ENCODE measurements around the gene DNAAF9.
"Not testable (repeated sequence)": the region's sequence is repeated elsewhere in the genome, so short reads cannot be mapped to it uniquely, and the experiment has no call there.

DNAAF9 gene

DNA sequence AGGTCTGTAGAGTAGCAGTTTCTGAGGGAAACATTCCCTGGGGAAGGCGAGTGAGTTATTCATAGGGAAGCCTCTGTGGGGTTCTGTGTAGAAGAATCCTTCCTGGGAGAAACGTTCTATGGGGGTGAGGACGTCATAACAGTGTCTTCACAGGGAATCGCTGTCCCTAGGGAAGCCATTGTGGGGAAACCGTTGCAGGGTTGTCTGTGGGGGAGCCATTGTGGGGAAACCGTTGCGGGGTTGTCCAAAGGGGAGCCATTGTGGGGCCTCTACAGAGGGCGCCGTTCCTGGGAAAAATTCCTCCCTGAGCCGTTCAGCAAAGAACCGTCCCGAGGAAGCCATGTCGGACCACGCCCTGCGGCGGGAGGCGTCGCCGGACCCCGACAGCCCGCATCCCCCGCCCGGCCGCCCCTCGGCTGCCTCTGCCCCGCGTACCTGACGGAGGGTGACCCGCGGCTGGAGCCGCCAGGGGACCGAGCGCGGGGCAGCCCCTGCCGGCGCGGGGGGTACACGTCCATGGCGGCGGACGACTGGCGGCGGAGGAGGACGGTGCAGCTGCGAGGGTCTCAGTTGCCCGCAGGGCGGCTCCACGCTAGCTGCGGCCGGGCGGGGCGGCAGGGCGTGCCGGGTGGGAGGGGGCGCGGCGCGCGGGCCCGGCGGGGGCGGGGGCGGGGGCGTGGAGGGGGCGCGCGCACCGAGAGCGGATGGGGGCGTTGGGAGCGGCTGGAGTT lies at the start of gene DNAAF9:
Gene DNAAF9, minus strand, starts transcription at position 630 of the 731 bp plus-strand sequence. Its CDS starts 112 bp downstream, at position 518.
- DNase-seq = peak; percentile 77

DNA sequence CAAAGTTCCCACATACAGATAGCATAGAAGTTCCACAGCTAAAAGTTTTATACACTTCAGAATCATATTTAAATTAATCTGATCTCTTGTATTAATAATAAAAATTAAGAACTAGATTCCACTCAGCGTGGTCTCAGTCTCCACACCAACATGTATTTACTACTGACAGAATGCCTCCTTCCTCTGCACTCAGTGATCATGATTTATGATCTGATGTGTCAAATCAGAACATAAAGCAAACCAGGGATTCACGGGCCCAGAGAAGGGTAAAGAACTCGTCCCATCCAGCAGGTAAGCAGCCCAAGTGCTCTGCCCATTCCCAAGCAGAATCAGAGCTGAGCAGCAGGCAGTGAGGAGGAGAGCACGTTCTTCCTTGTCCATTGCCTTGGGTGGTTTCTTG lies 49.2 kb upstream of the DNAAF9 start:
- no peak for DNase-seq

GRCh38 chr20:3454831-3455230 lies 47.4 kb upstream of the DNAAF9 start:
- no peak for DNase-seq

GRCh38 chr20:3452690-3453089 lies 45.2 kb upstream of the DNAAF9 start:
- no peak for DNase-seq

DNA sequence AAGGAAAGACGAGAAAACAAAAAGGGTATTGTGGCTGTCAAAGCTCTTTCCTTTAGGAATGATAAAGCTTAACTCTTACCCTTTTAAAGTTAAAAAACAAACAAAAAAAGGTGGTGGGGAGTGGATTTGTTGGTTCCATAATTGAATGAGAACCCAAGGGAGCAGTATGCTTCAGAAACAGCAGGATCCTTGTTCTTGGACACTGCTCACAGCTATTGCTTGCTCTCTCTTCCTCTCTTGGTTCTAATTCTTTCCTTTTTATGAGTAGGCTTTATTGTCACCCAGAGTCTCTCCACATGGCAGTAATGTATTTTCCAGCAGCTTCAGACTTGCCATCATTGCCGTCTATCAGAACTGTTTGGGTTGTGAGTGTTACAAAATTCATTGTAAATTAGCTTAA lies 44.7 kb upstream of the DNAAF9 start:
- DNase-seq = no peak

DNA sequence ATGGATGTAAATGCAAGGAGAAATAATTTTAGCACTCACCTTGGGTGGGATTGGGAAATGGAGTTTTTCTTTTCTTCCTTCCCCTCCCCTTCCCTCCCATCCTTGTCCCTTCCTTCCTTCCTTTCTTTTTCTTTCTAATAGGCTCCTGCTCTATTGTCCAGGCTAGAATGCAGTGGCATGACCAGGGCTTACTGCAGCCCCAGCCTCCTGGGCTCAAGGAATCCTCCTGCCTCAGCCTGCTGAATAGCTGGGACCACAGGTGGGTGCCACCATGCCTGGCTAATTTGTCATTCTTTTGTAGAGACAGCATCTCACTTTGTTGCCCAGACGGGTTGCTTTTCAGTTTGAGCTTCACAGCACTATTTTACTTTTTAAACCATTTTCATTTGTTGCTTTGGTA lies 41.9 kb upstream of the DNAAF9 start:
- DNase-seq = no peak

DNA sequence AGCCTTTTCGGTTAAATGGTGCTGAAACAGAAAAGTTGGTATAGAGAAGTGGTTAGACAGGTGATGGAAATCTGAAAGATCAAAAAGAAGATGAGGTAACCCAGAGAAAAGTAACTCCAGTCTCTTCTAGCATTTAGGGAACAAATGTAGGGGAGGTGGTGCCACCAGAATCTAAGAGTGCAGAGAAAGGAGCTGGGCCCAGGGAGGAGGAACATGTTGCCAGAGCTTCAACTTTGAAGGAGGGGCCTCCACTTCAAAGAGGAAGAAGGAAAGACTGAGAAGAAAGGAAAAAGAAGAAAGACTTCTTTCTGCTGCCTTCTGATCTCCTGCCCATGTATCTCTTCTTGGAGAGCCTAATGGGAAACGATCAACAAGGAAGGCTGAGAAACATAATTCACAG lies 39.9 kb upstream of the DNAAF9 start:
- no peak for DNase-seq

DNA sequence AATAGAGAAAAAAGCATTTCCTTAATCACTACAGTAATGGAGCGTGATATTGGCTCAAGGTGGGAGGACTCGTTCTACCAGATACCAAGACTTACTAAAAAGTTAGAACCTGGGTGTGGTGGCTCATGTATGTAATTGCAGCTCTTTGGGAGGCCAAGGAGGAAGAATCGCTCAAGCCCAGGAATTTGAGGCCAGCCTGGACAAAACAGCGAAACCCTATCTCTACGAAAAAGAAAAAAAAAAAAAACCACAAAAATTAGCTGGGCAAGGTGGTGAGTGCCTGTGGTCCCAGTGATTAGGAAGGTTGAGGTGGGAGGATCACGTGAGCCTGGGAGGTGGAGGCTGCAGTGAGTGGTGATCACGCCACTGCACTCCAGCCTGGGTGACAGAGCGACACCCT lies 39.3 kb upstream of the DNAAF9 start:
- DNase-seq = no peak

DNA sequence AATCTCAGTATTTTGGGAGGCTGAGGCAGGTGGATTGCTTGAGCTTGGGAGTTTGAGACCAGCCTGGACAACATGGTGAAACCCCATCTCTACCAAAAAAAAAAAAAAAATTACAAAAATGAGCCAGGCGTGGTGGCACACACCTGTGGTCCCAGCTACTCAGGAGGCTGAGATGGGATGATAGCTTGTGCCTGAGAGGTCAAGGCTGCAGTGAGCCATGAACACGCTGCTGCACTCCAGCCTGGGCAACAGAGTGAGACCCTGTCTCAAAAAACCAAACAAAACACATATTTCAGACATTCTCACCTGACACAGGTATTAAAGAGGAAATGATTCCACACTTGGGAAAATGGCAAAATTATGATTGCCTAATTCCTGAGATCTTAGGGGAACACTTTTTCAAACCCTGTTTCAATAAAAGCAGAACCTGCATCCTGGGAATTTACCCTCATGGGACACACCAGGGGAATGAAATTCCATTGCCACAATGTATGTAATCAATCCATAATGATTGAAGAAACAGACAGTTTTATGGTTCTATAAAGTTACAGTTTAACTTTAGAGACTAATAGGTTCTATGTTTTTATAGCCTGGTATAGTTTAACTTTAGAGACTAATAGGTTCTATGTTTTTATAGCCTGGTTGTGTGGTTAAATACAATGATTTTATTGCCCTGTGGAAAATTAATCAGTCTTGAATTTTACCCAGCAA lies 29.6 kb upstream of the DNAAF9 start:
- no peak for DNase-seq

GRCh38 chr20:3434232-3434631 lies 26.8 kb upstream of the DNAAF9 start:
- no peak for DNase-seq

GRCh38 chr20:3433744-3434143 lies 26.3 kb upstream of the DNAAF9 start:
- no peak for DNase-seq

GRCh38 chr20:3432844-3433243 lies 25.4 kb upstream of the DNAAF9 start:
- DNase-seq = no peak

GRCh38 chr20:3431109-3431508 lies 23.6 kb upstream of the DNAAF9 start:
- no peak for DNase-seq

DNA sequence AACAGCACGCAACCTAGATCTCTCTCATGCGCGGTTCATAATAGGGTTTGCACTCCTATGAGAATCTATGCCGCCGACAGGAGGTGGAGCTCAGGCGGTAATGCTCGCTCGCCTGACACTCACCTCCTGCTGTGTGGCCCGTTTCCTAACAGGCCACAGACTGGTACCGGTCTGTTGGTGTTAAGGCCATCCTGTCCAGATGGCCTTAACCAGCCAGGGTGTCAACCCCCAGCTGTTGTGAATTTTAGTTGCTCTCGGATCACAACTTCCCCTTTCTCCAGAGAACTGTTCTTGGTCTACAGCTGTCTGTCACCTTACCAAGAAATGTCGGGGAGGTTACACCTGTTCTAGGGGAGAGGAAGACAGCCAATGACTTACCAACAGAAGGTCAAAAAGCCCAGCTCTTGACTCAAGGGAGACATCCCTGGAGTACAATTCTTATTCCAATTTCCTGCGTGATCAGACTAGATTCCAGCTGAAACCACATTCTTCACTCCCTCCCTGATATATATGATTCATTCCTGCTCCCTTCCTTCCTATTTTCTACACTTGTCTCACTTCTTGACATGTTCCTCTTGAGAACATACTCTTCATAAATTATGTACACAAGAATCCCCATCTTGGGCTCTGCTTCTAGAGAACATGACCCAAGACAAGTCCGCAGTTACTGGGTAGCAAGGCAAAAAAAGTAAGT lies 23.1 kb upstream of the DNAAF9 start:
- DNase-seq = no peak

DNA sequence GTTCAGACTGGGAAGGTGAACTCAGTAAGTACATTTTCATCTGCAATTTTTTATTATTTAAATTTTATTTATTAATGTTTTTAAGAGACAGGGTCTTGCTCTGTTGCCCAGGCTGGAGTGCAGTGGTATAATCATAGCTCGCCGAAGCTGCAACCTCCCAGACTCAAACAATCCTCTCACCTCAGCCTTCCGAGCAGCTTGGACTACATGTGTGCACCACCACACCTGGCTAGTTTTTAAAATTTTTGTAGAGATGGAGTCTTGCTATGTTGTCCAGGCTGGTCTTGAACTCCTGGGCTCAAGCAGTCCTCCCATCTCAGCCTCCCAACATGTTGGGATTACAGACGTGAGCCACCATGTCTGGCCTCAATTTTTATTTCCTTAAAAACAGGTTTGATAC lies 19.3 kb upstream of the DNAAF9 start:
- DNase-seq = not testable (repeated sequence)

DNA sequence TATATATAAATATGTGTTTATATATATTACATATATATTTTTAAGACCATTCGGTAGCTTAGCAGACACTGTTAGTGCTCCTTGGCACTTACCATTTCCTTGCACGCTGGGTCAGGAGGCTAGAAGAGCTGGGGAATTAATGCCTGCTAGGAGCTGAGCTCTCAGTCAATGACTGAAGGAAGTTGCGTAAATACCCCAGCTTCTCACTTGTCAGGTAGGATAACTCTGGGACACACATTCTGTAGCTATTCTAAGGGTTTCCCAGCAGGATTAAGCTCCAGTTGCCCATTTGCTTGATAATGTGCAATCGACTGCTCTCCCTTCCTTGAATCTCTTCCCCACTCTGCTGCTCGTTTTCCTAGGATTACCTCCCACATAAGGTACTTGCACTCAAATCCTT lies 15.7 kb upstream of the DNAAF9 start:
- DNase-seq = no peak

DNA sequence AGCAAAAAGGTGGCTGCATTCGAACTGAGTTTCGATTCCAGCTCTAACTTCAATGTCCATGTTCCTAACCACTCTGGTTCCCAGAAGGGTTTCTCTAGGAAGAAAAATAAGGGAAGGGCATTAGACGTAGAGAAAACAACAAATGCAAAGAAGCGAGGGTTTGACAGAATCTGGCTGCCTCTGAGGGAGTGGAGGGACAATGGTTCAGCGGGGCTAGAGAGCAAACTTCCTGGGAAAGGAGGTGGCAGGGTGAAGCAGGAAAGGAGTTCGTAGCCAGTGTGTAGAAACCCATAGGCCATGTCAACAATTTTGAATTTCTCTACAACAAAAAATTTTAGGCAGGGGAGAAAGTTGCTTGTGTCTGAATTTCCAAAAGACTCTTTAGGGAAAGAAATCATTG lies 14.5 kb upstream of the DNAAF9 start:
- no peak for DNase-seq

GRCh38 chr20:3420211-3420707 lies 12.8 kb upstream of the DNAAF9 start:
- DNase-seq = peak; percentile 49

DNA sequence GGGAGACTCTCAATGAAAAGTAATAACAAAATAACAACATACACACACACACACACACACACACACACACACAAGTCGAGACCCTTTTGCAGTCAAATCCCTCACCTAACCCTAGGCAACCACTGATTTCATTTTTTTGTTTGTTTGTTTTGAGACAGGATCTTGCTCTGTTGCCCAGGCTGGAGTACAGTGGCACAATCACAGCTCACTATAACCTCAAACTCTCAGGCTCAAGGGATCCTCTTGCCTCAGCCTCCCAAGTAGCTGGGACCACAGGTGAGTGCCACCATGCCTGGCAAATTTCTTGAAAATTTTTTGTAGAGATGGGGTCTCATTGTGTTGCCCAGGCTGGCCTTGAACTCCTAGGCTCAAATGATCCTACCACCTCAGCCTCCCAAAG lies 10.7 kb upstream of the DNAAF9 start:
- DNase-seq = not testable (repeated sequence)

DNA sequence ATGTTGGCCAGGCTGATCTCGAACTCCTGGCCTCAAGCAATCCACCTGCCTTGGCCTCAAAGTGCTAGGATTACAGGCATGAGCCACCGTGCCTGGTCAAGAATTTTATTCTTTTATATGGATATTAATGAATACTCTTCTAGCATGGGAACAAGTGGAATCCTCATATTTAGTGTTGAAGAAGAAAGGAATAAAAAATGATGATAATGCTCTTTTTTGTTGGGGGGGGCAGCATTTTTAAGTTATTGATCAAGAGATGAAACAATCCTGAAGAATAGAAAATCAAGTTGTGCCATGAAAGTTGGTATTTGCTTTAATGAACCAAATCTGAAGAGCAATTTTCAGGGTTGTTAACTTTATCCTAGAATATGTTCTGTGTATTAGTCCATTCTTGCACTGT lies 6.7 kb upstream of the DNAAF9 start:
- DNase-seq = no peak

DNA sequence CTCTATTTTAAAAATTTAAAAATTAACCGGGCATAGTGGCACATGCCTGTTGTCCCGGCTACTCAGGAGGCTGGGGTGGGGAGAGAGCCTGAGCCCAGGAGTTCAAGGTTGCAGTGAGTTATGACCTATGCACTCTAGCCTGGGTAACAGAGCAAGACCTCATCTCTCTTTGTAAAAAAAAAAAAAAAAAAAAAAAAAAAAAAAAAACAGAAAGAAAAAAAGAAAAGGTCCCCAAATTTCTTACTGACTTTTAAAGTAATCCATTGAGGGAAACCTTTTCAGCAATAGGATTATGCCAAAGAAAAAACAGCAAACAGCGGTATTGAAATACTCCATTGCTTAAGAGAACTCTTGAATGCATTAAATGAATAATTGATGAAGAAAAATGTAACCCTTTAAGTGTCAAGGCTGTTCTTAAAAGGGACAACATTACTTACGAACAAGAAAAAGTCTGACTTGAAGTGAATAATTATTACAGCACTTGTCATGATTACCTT lies 6.0 kb upstream of the DNAAF9 start:
- DNase-seq = no peak

GRCh38 chr20:3412600-3413392 lies 5.3 kb upstream of the DNAAF9 start:
- no peak for DNase-seq

- DNase-seq = no peak
Measured at GRCh38 chr20:3410464-3410863, 3.0 kb upstream of the DNAAF9 start.

All from CD4-positive, alpha-beta T cell treated with Interleukin-21 for 1 hour (primary cell).